Naive thymus-derived CD8-positive, alpha-beta T cell (primary cell): Measurements from ENCODE around the gene DIAPH3. TPM values are rescaled to one million over a fixed set of nuclear protein-coding genes. Genes with fewer than 3 reads are reported as not detected.
"Not testable (repeated sequence)": the region's sequence is repeated elsewhere in the genome, so short reads cannot be mapped to it uniquely, and the experiment has no call there.

Experiments used
- ATAC-seq, 2 donors: fragments of 150-1000 bp; cut with Tn5 transposase in 1 of 2; sonication (Bioruptor Pico), chemical (Tn5 transposase) in 1 of 2; 1 replicate in 1 of 2; 2 replicates in 1 of 2; pipeline ENCODE4 v1.10.0; 2021; ENCODE audit warnings: mild to moderate bottlenecking in 2 of 2, moderate library complexity in 2 of 2
- POLR2A ChIA-PET: fragments of 350-600 bp; sonication (Branson Sonifier 250); formaldehyde crosslinking; loops from one replicate; lab custom pipeline; 2021; ENCODE audit warnings: antibody characterized with exemption; lab: Charles Lee
- DNase-seq, 10 donors: peaks; one replicate each; pipeline versions ENCODE4 v3.0.0 to v3.0.0-alpha.2; 2020 to 2022
- H3K27ac Mint-ChIP-seq, 10 donors: one replicate each; pipeline ENCODE4 v1.8.0; 2020 to 2022; ENCODE audit warnings: mild to moderate bottlenecking in 10 of 10, mixed read lengths in 10 of 10, moderate library complexity in 4 of 10, inconsistent platforms in 1 of 10
- H3K27me3 Mint-ChIP-seq, 5 donors: one replicate each; pipeline ENCODE4 v1.8.0; 2021 to 2022; ENCODE audit warnings: mixed read lengths in 5 of 5
- H3K36me3 Mint-ChIP-seq, 3 donors: one replicate each; pipeline ENCODE4 v1.8.0; 2020 to 2022; ENCODE audit warnings: mixed read lengths in 3 of 3, mild to moderate bottlenecking in 2 of 3, inconsistent platforms in 1 of 3
- H3K4me1 Mint-ChIP-seq, 4 donors: one replicate each; pipeline ENCODE4 v1.8.0; 2021 to 2022; ENCODE audit warnings: mixed read lengths in 4 of 4
- H3K4me3 Mint-ChIP-seq, 10 donors: one replicate each; pipeline ENCODE4 v1.8.0; 2020 to 2022; ENCODE audit warnings: mild to moderate bottlenecking in 10 of 10, mixed read lengths in 10 of 10, moderate library complexity in 6 of 10, inconsistent platforms in 1 of 10
- H3K9me3 Mint-ChIP-seq, 9 donors: one replicate each; pipeline ENCODE4 v1.8.0; 2020 to 2022; ENCODE audit warnings: mixed read lengths in 9 of 9, mild to moderate bottlenecking in 3 of 9, inconsistent platforms in 1 of 9, moderate library complexity in 1 of 9
- polyA plus RNA-seq, 3 donors: library from polyadenylated mRNA; unstranded; fragments of 300-500 nt; fragmentation: Illumina TruSeq; gene quantifications; one replicate each; pipeline ENCODE4 v1.2.3, GENCODE V29; 2021
- total RNA-seq, 8 experiments: library from RNA in 2 of 8; stranded (reverse) in 2 of 8; gene quantifications; one replicate each; pipeline ENCODE4 v1.2.3 and lab custom pipeline; 2021 to 2026

DIAPH3 gene
- not detected for total RNA-seq
- under 1 TPM in 2 of 3 donors, not detected in 1; 0.02 to 0.05 TPM for polyA plus RNA-seq
- total RNA-seq (lab: John Stamatoyannopoulos, UW) = 0 to 0.84 (median 0.10) reads per million in 6 experiments

DNA sequence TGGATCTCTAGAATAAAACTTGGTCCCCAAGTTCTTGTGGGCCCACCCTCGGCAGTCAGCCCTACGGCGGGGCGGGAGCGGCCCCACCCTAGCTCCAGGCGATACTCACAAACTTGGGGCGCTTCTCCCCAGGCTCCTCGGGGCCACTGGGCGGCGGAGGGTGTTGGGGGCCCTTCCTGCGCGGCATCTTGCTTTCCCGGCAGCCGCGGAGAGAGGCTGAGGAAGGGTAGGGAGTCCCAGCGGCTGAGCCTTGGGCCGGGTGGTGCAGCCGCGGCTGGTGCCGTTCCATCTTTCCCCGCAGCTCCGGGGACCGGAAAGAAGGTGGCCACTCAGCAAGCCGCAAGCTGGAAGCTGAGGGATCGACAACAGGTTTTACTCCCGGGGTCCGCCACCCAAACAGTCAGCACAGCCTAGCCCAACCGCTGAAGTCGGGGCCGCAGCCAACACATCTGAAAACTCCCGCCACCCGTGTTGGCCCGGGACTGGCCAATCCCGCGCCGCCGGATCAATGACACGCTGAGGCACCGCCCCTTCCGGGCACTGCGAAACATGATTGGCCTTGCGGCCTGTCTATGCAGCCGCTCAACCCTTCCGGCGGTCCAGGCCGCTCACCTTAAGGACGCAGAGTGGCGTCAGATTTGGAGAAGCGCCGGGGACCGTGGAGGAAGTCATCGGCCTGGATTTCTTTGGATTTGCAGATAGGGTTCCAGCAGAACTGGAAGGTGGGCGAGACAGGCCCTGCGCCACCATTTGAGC lies at the start of gene DIAPH3:
TSS of gene DIAPH3 (minus strand) at position 451 of the 756 bp plus-strand sequence. CDS start at position 289, 162 bp downstream.
- ATAC-seq (peak; percentile 99 to 100), DNase-seq (peak; percentile 82 to 94 (median 90))
- H3K9me3 Mint-ChIP-seq = peaks cover 0 to 2% (median 0%) of the 10 kb centered on the region in 9 donors
- H3K4me3 Mint-ChIP-seq = peak within 1 kb of the TSS; percentile 86 to 96 (median 94)
- peaks cover 0 to 2% (median 0%) of the 10 kb centered on the region in 3 donors for H3K36me3 Mint-ChIP-seq
- H3K27me3 Mint-ChIP-seq = peaks cover 0 to 25% (median 7%) of the 10 kb centered on the region in 5 donors
- H3K27ac Mint-ChIP-seq = peak within 1 kb of the TSS; percentile 92 to 99 (median 96)
- POLR2A ChIA-PET = interaction anchor here (0.5 kb wide), 1 partner anchor 59 kb away, joined by 3 read pairs; no protein-coding TSS in a partner anchor
- H3K4me1 Mint-ChIP-seq = peaks cover 14 to 33% (median 30%) of the 10 kb centered on the region in 4 donors

DNA sequence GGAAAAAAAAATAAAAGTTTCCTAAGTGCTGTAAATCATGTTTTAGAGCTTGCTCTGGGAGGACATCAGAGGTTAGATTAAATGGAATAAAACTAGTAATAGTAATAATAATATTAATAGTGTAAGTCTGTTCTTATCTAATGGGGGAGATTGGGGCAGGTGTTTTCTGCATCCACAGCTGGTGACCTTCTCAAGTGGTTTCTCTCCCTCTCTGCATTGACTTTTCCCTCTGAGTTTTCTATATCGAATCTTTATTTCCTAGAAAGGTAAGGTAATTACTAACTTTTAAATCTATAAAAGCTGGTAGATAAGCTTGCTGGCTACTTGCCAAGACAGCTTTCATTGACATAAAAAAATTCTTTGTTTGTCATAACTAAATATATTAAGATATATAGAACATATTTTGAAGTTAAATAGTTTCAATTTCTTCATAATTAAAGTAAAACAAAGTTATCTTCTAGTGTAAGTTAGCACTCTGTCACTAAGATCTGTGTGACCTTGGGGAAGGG lies 49.6 kb upstream of the DIAPH3 start:
- H3K27me3 Mint-ChIP-seq = peaks cover 5 to 21% (median 11%) of the 10 kb centered on the region in 5 donors
- H3K9me3 Mint-ChIP-seq = no peaks in the 10 kb centered on the region
- DNase-seq (no peak), ATAC-seq (no peak)
- no peaks in the 10 kb centered on the region for H3K4me1 Mint-ChIP-seq
- H3K36me3 Mint-ChIP-seq = no peaks in the 10 kb centered on the region
- no peak overlapping the region for H3K4me3 Mint-ChIP-seq
- POLR2A ChIA-PET = no interaction called here
- no peak overlapping the region for H3K27ac Mint-ChIP-seq

DNA sequence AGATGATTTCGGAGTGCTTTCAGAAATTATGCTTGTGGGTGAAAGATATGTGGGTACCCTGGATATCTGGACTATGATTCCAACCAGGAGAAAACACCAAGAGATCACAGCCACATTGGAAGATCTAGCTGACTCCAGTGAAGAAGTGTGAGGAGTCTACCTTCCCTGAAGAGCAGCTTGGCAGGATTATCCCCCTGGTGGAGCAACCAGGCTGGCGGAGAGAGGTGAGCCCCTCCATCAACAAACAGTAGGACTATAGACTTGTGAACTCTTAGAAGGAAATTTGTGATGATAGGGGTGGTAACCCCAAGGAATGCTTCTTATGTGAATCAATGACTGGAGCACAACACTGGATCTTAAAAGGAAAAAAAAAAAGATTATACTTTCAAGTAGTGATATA lies 47.8 kb upstream of the DIAPH3 start:
- no peak for ATAC-seq
- H3K9me3 Mint-ChIP-seq = no peaks in the 10 kb centered on the region
- peaks cover 5 to 10% (median 7%) of the 10 kb centered on the region in 5 donors for H3K27me3 Mint-ChIP-seq
- POLR2A ChIA-PET = no interaction called here
- H3K27ac Mint-ChIP-seq = no peak overlapping the region
- DNase-seq = no peak
- no peaks in the 10 kb centered on the region for H3K36me3 Mint-ChIP-seq
- no peak overlapping the region for H3K4me3 Mint-ChIP-seq
- no peaks in the 10 kb centered on the region for H3K4me1 Mint-ChIP-seq

DNA sequence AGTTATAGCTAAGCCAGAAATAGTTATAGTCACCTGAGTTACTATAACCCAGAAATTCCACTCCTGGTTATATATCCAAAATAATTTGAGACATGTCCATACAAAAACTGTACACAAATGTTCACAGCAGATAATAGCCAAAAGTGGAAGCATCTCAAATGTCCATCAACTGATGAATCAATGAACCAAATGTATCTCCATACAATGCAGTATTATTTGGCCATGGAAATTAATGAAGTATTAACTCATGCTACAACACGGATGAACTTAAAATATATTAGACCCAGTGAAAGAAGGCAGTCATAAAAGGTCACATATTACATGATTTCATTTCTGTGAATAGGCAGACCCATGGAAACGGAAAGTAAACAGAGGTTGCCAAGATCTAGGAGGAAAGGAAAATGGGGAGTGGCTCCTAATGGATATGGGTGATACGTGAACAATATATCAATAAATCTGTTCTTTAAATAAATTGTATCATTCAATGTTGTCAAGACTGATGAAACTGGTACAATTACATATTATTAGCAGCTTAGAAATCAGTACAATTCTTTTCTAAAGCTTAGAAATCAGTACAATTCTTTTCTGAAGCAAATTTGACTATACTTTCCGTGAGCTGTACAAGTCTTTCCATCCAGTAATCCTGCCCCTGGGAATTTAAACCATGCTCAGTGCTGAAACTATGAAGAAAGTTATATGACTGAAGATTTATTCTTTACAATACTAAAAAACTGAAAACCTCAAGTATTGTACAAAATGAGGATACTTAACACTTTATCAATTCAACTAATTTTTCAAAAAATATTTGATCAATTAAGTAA lies 47.0 kb upstream of the DIAPH3 start:
- no peak for ATAC-seq

GRCh38 chr13:60205499-60205898 lies 41.8 kb upstream of the DIAPH3 start:
- H3K27ac Mint-ChIP-seq, DNase-seq, H3K4me3 Mint-ChIP-seq, H3K9me3 Mint-ChIP-seq, H3K4me1 Mint-ChIP-seq, H3K36me3 Mint-ChIP-seq, ATAC-seq, POLR2A ChIA-PET: not testable (repeated sequence)
- peaks cover 10 to 23% (median 20%) of the 10 kb centered on the region in 5 donors for H3K27me3 Mint-ChIP-seq

More for the DNA sequence above, 47.0 kb upstream of the DIAPH3 start:
- DNase-seq = no peak
- Mint-ChIP-seq H3K9me3 (no peaks in the 10 kb centered on the region), H3K4me1 (no peaks in the 10 kb centered on the region), H3K36me3 (peaks cover 0 to 2% (median 0%) of the 10 kb centered on the region in 3 donors), H3K4me3 (no peak overlapping the region), H3K27ac (no peak overlapping the region), H3K27me3 (peaks cover 6 to 15% (median 11%) of the 10 kb centered on the region in 5 donors)
- POLR2A ChIA-PET = no interaction called here

DNA sequence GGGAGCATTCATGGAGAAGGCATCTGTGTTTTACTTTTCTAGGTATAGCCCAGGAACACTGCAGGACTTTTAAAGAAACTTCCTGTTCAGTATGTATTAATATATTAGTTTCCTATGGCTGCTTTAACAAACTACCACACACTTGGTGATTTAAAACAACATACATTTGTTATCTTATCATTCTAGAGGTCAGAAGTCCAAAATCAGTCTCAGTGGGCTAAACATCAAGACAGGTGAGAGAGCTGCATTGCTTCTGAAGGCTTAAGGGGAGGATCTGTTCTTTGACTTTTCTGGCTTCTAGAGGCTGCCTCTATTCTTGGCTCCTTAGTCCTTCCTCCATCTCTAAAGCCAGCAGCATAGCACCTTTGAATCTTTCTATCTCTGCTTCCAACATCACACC lies 37.6 kb upstream of the DIAPH3 start:
- ATAC-seq = no peak
- Mint-ChIP-seq H3K4me1 (no peaks in the 10 kb centered on the region), H3K4me3 (no peak overlapping the region), H3K9me3 (no peaks in the 10 kb centered on the region), H3K27me3 (peaks cover 7 to 20% (median 17%) of the 10 kb centered on the region in 5 donors), H3K27ac (no peak overlapping the region), H3K36me3 (peaks cover 0 to 2% (median 0%) of the 10 kb centered on the region in 3 donors)
- DNase-seq = no peak
- POLR2A ChIA-PET = no interaction called here

DNA sequence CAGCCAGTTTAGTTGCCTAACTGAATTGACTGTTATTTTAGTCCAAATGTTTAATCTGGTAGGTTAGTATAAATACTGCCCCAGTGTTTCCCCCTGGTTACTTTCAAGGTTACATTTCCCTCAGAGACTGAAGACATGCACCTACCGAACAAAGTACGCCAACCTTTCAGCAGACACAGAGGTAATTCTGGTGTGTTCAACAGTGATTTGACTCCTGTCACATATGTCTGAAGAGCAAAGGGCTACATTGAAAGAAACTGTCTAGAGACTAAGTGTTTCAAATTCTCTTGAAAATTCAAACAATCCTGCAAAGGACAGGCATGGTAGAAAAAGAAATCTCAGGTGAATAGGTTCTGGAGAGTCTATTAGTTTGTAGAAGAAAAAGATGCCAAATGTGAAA lies 32.2 kb upstream of the DIAPH3 start:
- ATAC-seq, DNase-seq, H3K4me3 Mint-ChIP-seq, H3K27ac Mint-ChIP-seq, H3K4me1 Mint-ChIP-seq, H3K36me3 Mint-ChIP-seq, H3K9me3 Mint-ChIP-seq, POLR2A ChIA-PET: not testable (repeated sequence)
- peaks cover 5 to 21% (median 8%) of the 10 kb centered on the region in 5 donors for H3K27me3 Mint-ChIP-seq

- Mint-ChIP-seq H3K4me1 (no peaks in the 10 kb centered on the region), H3K36me3 (no peaks in the 10 kb centered on the region), H3K27me3 (peaks cover 2 to 13% (median 11%) of the 10 kb centered on the region in 5 donors), H3K27ac (no peak overlapping the region), H3K4me3 (no peak overlapping the region), H3K9me3 (no peaks in the 10 kb centered on the region)
- POLR2A ChIA-PET = no interaction called here
- no peak for ATAC-seq
- no peak for DNase-seq
These were observed 19.2 kb upstream of the DIAPH3 start for GRCh38 chr13:60182907-60183306.

GRCh38 chr13:60178327-60178726 lies 14.6 kb upstream of the DIAPH3 start:
- ATAC-seq = no peak
- POLR2A ChIA-PET = no interaction called here
- Mint-ChIP-seq H3K9me3 (no peaks in the 10 kb centered on the region), H3K36me3 (no peaks in the 10 kb centered on the region), H3K4me1 (no peaks in the 10 kb centered on the region), H3K4me3 (no peak overlapping the region), H3K27ac (no peak overlapping the region), H3K27me3 (peaks cover 9 to 31% (median 14%) of the 10 kb centered on the region in 5 donors)
- DNase-seq = no peak

GRCh38 chr13:60175571-60175970 lies 11.8 kb upstream of the DIAPH3 start:
- ATAC-seq (no peak), DNase-seq (no peak)
- Mint-ChIP-seq H3K27me3 (peaks cover 9 to 31% (median 14%) of the 10 kb centered on the region in 5 donors), H3K4me3 (no peak overlapping the region), H3K27ac (no peak overlapping the region), H3K4me1 (no peaks in the 10 kb centered on the region), H3K36me3 (no peaks in the 10 kb centered on the region), H3K9me3 (no peaks in the 10 kb centered on the region)
- POLR2A ChIA-PET = no interaction called here

GRCh38 chr13:60174113-60174512 lies 10.4 kb upstream of the DIAPH3 start:
- Mint-ChIP-seq H3K4me1 (peaks cover 0 to 2% (median 0%) of the 10 kb centered on the region in 4 donors), H3K9me3 (no peaks in the 10 kb centered on the region), H3K27ac (no peak overlapping the region), H3K4me3 (no peak overlapping the region), H3K36me3 (no peaks in the 10 kb centered on the region), H3K27me3 (peaks cover 9 to 31% (median 14%) of the 10 kb centered on the region in 5 donors)
- no peak for ATAC-seq
- no peak for DNase-seq
- POLR2A ChIA-PET = no interaction called here

DNA sequence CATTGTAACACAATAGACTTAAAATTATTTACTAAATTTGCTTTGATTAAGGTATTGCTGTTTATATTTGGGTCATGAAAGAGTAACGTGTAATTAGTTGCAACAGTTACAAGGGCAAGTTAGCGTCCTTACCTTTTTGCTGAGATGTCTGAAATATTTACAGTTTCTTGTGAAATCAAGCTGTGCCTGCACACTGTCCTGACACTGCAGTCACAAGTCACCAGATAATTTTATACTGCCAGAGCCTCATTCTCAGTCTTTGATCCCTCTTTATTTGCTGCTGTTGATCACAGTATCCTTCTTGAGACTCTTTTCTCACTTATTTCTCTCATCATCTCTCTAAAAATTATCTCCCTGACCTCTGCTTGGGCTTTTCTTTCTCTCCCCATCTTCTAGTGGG lies 8.4 kb upstream of the DIAPH3 start:
- DNase-seq (no peak), ATAC-seq (no peak)
- Mint-ChIP-seq H3K27me3 (peaks cover 6 to 31% (median 11%) of the 10 kb centered on the region in 5 donors), H3K4me1 (peaks cover 0 to 2% (median 0%) of the 10 kb centered on the region in 4 donors), H3K4me3 (no peak overlapping the region), H3K27ac (no peak overlapping the region), H3K36me3 (peaks cover 0 to 2% (median 0%) of the 10 kb centered on the region in 3 donors), H3K9me3 (no peaks in the 10 kb centered on the region)
- POLR2A ChIA-PET = no interaction called here
